ENCODE data around the gene MFSD6L.

The MFSD6L gene

DNA sequence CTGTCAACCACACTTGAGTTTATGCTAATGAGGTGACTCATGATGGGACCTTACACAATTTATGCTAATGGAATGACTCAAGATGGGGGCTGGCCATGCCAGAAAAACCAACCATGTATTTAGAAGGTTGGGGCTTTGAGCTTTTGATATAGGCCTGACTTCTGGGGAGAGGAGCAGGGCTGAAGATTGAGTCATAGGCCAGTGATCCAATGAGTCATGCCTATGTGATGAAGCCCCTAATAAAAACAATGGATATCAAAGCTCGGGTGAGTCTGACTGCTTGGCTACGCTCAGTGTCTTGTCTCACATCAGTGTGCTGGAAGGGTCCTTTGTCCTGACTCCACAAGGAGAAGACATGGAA is 7.3 kb downstream of the MFSD6L start:
- no peak overlapping the region for H3K4me3 ChIP-seq (ENCODE audit: low read length)

DNA sequence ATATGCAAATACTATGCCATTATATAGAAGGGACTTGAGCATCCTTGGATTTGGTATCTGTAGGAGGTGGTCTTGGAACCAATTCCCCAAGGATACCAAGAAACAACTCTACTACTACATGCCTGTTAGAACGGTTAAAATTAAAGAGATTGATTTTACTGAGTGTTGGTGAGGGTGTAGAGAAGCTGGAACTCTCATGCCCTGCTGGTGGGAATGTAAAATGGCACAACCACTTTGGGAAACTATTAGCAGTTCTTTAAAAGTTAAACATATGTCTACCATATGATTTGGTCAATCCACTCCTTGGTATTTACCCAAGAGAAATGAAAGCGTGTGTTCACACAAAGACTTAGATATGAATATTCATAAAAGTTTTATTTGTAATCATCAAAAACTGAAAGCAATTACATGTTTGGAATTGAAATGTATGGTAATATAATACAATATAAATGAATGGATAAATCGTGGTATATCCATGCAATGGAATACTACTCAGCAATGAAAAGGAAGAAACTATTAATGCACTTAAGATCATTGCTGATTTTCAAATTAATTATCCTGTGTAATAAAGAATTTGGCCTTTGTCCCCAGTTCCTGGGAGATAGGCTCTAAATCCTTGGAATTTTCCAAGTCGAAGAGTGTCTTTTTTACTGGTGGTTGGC is 7.8 kb downstream of the MFSD6L start:
- H3K4me3 ChIP-seq (ENCODE audit: low read length) = no peak overlapping the region

More for the DNA sequence above, 7.3 kb downstream of the MFSD6L start:
- no peak for TF ChIP-seq ZNF274 (IDR thresholded peaks at IDR 0.05; ENCODE audit: low read depth, low read length)

DNA sequence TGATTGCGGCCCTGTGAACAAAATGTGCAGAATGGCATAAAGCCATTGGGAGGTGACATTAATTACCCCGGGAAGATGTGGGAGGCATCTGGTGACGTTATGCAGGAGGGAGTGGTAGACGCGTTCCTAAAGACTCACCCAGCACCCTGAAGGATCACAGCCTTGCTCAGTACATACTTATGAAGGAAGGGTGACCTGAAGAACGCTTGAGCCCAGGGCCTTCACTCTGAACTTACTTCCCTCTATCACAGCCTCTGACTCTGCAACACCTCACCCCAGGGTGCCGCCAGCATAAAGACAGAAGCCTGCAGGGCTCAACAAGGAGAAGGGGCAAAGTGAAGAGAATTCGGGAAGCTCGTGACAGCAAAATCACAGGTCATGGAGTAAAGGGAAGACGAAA is 9.4 kb downstream of the MFSD6L start:
- no peak for TF ChIP-seq ZNF274 (IDR thresholded peaks at IDR 0.05; ENCODE audit: low read depth, low read length)
- H3K4me3 ChIP-seq (ENCODE audit: low read length) = no peak overlapping the region

More for the DNA sequence above, 7.8 kb downstream of the MFSD6L start:
- TF ChIP-seq ZNF274 (IDR thresholded peaks at IDR 0.05; ENCODE audit: low read depth, low read length) = no peak

DNA sequence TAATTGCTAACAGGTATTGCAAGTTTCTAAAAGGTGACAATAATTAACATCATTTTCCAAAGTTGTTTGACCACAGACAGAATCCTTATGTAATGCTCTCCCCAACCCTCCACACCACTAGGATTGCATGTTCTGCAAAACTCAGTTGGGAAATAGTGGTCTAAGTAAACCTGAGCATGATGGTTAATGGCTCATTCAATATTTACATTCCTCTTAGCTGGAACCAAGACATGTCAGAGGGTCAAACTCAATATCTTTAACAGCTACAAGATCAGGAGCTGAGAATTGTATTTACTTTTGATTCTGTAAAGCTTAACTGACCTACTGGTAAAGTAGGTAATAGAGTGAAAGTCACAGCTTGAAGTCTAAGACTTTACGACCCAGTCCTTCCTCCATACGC is 10.2 kb downstream of the MFSD6L start:
- TF ChIP-seq ZNF274 (IDR thresholded peaks at IDR 0.05; ENCODE audit: low read depth, low read length) = no peak
- H3K4me3 ChIP-seq (ENCODE audit: low read length) = no peak overlapping the region

DNA sequence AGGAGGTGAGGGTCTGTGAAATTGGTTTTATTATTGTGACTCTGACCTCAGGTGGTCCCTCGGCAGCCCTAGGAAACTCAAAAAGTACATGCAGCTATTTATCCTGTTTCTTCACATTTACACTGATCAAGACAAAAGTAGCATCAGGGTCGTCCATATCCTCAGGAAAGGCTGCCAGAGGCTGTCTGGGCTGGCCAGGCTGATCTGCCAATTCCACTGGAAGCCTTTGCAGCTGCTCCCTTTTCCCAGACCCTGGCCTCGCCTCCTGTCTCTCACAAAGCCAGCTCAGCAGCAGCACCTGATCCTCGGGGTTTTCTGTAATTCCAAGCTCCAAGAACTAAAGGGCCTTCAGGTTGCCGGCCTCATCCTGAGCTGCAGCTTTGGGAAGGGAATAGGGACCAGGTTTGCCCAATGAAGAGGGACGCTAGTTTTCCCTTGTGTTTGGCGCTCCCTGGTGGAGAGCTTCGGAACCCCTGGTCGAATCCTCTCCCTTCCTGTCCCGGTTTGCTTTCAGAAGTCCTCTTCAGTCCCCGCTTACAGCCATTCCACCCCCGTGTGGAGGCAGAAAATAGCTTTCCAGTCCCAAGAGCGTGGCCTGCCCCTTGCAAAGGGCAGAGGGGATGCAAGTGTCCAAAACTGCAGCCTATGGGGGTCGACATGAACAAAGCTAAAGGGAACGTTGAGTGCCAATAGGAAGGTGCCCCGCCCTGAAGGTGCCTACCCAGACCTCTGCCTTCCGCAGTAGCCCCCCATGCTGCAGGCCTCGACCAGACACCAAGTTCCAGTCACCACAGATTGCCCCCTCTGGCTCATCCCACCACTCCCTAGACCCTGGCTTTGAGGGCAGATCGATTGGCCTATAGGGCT is 13.4 kb downstream of the MFSD6L start:
- TF ChIP-seq ZNF274 (IDR thresholded peaks at IDR 0.05; ENCODE audit: low read depth, low read length) = no peak
- no peak overlapping the region for H3K4me3 ChIP-seq (ENCODE audit: low read length)

DNA sequence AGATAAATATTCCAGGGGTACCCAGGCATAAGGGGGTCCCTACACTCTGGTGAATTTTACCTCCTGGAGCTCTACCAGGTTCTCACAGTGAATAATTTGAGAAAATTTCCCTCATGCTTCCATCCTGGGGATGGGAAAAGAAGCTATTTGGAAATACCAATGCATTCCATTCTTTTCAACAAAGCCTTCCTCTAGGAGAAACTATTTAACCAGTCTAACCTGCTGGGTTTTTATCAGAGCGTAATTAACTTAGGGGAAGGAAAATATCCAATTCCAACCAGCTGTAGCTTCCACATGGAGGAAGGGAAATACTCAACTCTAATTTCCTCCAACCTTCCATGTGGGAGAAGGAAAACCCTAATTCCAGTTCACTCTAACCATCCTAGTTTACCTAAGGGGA is 17.0 kb downstream of the MFSD6L start:
- TF ChIP-seq ZNF274 (IDR thresholded peaks at IDR 0.05; ENCODE audit: low read depth, low read length) = no peak
- no peak overlapping the region for H3K4me3 ChIP-seq (ENCODE audit: low read length)

DNA sequence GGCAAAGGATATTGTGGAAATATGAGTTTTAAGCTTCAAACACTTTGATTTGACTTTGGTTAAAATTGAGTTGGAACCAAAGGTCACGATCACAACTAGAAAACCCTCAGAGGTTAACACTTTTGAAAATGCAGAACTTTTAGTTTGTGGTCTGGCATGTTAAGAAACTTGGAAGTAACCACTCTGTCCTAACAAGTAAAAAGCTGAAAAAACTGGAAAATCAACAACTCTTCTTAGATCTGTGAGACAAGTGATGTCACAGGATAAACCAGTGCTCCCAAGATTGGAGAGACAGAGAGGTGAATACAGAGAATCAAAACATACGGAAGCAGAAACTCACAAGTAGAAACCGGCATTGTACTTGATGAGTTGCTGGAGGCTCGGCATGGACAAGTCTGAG is 17.4 kb downstream of the MFSD6L start:
- no peak for TF ChIP-seq ZNF274 (IDR thresholded peaks at IDR 0.05; ENCODE audit: low read depth, low read length)
- H3K4me3 ChIP-seq (ENCODE audit: low read length) = no peak overlapping the region

DNA sequence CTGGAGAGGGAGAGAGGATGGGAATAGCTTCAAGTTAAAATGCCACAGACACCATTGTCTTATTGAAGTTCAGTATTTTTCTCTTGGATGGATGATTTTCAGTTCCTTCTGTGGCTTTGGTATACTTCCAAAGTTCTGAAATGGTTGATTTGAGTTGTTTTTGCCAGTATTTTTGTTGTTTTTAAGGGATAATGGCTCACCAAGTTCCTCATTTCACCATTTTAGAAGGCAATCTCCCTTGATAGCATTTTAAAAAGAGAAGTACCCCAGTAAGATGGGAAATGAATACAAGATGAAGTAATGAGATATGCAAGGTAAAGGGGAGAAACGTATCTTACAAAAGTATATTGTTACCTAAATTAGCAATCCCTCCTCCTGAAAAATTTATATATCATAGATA is 22.3 kb downstream of the MFSD6L start:
- no peak overlapping the region for H3K4me3 ChIP-seq (ENCODE audit: low read length)
- TF ChIP-seq ZNF274 (IDR thresholded peaks at IDR 0.05; ENCODE audit: low read depth, low read length) = no peak

DNA sequence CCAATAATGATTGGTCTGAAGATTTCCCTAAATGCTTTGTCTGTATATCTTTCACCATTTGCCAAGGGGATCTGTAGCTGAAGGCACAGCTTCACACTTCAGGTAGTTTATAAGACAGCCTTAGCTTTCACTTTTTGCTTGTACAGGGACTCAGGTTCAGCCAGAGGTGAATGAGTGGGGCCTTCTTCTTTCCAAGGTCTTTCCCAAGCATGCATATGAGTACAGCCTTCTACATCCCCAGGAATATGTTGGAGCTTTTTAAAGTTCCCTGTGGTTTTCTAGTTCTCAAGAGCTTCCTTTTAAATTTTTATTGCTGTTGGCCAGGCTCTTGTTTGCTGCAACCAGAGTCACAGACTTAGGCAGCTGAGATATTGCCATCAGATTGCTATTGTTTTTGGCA is 22.9 kb downstream of the MFSD6L start:
- TF ChIP-seq ZNF274 (IDR thresholded peaks at IDR 0.05; ENCODE audit: low read depth, low read length) = no peak
- H3K4me3 ChIP-seq (ENCODE audit: low read length) = no peak overlapping the region

DNA sequence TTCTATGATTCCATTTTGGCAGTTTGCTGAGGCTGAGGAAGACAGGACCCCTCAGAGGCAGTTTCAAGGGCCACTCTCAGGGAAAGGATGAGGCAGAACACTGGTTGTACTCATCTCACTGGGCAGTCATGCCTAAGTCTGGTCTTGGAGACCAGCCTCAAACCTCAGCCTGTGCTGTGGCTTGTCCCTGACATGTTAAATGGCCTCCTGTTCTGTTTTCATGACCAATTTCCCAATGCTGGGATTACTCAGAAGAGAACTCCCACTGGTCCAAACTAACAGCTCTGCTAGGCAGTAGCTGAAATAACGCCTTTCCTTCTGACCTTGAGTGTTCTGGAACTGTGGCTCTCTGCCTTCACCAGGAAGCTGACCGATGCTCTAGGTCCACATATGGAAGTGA is 32.4 kb downstream of the MFSD6L start:
- H3K4me3 ChIP-seq (ENCODE audit: low read length) = no peak overlapping the region
- no peak for TF ChIP-seq ZNF274 (IDR thresholded peaks at IDR 0.05; ENCODE audit: low read depth, low read length)

DNA sequence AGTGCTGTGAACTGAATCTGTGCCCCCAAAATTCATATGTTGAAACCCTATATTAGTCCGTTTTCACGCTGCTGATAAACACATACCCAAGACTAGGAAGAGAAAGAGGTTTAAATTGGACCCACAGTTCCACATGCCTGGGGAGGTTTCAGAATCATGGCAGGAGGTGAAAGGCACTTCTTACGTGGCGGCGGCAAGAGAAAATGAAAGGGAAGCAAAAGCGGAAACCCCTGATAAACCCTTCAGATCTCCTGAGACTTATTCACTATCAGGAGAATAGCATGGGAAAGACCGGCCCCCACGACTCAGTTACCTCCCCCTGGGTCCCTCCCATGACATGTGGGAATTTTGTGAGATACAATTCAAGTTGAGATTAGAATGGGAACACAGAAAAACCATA is 37.2 kb downstream of the MFSD6L start:
- no peak for TF ChIP-seq ZNF274 (IDR thresholded peaks at IDR 0.05; ENCODE audit: low read depth, low read length)
- no peak overlapping the region for H3K4me3 ChIP-seq (ENCODE audit: low read length)

DNA sequence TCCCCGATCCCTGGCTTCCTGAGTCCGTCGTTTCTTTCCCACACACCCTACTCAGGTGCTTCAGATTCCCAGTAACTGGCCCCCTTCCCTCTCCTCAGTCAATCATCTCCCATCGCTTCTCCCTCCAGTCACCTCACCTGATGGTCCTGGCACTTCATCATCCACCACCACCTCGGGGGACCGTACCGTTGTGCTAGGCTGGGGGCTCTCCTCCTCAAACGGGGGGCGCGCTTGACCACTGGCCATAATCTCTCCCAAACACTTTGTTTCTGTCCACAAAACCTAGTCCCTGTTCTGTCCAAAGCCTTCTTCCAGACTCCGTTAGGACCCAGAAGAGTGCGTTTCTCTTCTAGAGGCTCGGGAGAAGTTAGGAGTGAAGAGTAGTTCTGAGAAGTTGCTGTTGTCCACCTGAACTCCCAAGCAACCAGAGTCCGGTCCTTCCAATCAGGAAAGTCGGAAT is 41.0 kb downstream of the MFSD6L start, which contains the start of gene SPDYE4:
TSS of gene SPDYE4 (minus strand) at position 410 of the 460 bp plus-strand sequence. CDS start at position 246, 164 bp downstream.
- TF ChIP-seq ZNF274 (IDR thresholded peaks at IDR 0.05; ENCODE audit: low read depth, low read length) = no peak

DNA sequence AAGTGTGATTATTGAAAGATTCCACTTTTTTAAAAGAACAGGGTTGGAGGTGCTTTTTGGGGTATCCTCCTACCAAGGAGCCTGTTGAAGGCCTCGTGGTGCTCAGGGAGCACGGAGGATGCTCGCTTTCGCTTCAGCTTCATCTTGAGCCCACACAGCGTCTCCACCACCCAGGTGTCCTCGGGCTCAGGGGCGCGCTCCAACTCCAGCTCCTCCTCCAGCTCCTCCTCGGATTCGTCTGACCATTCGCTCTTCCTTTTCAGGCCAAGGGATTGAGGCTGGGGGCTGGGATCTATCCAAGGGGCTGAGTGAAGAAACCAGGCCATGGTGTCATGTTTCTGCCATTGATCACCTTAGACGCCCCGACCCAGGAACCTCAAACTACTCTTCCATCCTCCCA is 42.0 kb downstream of the MFSD6L start:
- H3K4me3 ChIP-seq (ENCODE audit: low read length) = no peak overlapping the region
- TF ChIP-seq ZNF274 (IDR thresholded peaks at IDR 0.05; ENCODE audit: low read depth, low read length) = no peak

More for the DNA sequence above, 41.0 kb downstream of the MFSD6L start, which contains the start of gene SPDYE4:
- no peak within 1 kb of the TSS for H3K4me3 ChIP-seq (ENCODE audit: low read length)

DNA sequence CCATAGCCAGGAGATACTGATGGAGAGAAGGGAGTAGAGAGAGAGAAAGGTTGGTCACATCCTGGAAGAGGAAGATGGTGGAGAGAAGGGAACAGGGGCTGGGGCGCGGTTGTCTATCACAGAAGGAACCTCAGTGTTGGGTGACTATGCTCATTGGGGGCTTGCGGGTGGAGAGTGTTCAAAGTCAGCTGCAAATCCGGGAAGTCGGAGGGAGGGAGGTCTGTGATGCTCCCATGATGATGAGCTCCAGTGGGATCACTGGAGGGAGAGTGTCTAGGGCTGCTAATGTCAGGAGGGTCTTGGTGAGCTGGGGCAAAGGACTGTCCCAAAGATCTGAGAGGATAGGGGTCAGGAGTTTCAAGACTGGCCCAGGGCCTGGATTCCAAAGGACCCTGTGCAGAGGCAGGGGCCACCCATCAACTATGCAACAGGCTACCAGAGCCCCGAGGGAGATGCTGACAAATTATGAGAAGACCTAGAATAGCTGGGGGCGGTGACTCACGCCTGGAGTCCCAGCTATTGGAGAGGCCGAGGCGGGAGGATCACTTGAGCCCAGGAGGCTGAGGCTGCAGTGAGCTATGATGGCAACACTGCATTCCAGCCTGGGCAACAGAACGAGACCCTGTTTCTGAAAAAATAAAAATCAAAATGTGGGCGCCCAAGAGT is 43.4 kb downstream of the MFSD6L start:
- TF ChIP-seq ZNF274 (IDR thresholded peaks at IDR 0.05; ENCODE audit: low read depth, low read length) = no peak
- no peak overlapping the region for H3K4me3 ChIP-seq (ENCODE audit: low read length)
